NCI-H460 (cell line): Measurements from ENCODE around the gene SMOC2. TPM values are rescaled to one million over a fixed set of nuclear protein-coding genes. Genes with fewer than 3 reads are reported as not detected.

Experiments used
- DNase-seq: peaks from one replicate; pipeline ENCODE4 v3.0.0-alpha.2; 2016; ENCODE audit warnings: low read depth; ENCODE audit errors: extremely low read depth
- total RNA-seq: library from RNA; depleted of rRNA; stranded (reverse); fragments of >200 nt; shearing (Covaris generic); gene quantifications from 2 replicates; pipeline ENCODE4 v1.2.3, GENCODE V29; 2014

Gene SMOC2
- total RNA-seq, 1 experiment from 2014 or later, result not detected

- DNase-seq, result no peak
Observed at GRCh38 chr6:168638468-168639271, 197.7 kb downstream of the SMOC2 start.

GRCh38 chr6:168640181-168640580, 199.2 kb downstream of the SMOC2 start:
- DNase-seq, result no peak

GRCh38 chr6:168640768-168641167, 199.8 kb downstream of the SMOC2 start:
- DNase-seq, result no peak

- no peak for DNase-seq
Observed at GRCh38 chr6:168641446-168641845, 200.5 kb downstream of the SMOC2 start.

GRCh38 chr6:168643401-168643800, 202.4 kb downstream of the SMOC2 start:
- DNase-seq, result no peak

- no peak for DNase-seq
Observed at GRCh38 chr6:168645326-168645725, 204.3 kb downstream of the SMOC2 start.

GRCh38 chr6:168647271-168647670, 206.3 kb downstream of the SMOC2 start:
- no peak for DNase-seq

- no peak for DNase-seq
Observed at GRCh38 chr6:168648240-168649125, 207.5 kb downstream of the SMOC2 start.

- DNase-seq, result no peak
Observed at GRCh38 chr6:168649209-168649608, 208.2 kb downstream of the SMOC2 start.

- no peak for DNase-seq
Observed at GRCh38 chr6:168650671-168651111, 209.7 kb downstream of the SMOC2 start.

- DNase-seq, result no peak
Observed at GRCh38 chr6:168655462-168656152, 214.6 kb downstream of the SMOC2 start.

GRCh38 chr6:168658059-168658458, 217.1 kb downstream of the SMOC2 start:
- DNase-seq, result no peak

GRCh38 chr6:168660400-168660945, 219.5 kb downstream of the SMOC2 start:
- DNase-seq, result no peak

- no peak for DNase-seq
Observed at GRCh38 chr6:168662301-168662936, 221.4 kb downstream of the SMOC2 start.

- DNase-seq, result no peak
Observed at GRCh38 chr6:168663041-168663440, 222.1 kb downstream of the SMOC2 start.

- no peak for DNase-seq
Observed at GRCh38 chr6:168664956-168665355, 224.0 kb downstream of the SMOC2 start.

GRCh38 chr6:168666170-168666569, 225.2 kb downstream of the SMOC2 start:
- DNase-seq, result no peak

GRCh38 chr6:168666699-168667427, 225.9 kb downstream of the SMOC2 start:
- DNase-seq, result no peak

- no peak for DNase-seq
Observed at GRCh38 chr6:168667428-168667805, 226.4 kb downstream of the SMOC2 start.
